Raji (cell line): Measurements from ENCODE around the gene JARID2.

Experiments used
- POLR2A ChIP-seq: IDR thresholded peaks from 2 replicates; pipeline ENCODE4 v1.6.1; 2011; ENCODE audit warnings: low read depth, low read length, control low read depth; ENCODE audit not compliant: insufficient read depth

Gene JARID2

GRCh38 chr6:15322781-15323536 is 77.1 kb downstream of the JARID2 start:
- TF ChIP-seq POLR2A = no peak

DNA sequence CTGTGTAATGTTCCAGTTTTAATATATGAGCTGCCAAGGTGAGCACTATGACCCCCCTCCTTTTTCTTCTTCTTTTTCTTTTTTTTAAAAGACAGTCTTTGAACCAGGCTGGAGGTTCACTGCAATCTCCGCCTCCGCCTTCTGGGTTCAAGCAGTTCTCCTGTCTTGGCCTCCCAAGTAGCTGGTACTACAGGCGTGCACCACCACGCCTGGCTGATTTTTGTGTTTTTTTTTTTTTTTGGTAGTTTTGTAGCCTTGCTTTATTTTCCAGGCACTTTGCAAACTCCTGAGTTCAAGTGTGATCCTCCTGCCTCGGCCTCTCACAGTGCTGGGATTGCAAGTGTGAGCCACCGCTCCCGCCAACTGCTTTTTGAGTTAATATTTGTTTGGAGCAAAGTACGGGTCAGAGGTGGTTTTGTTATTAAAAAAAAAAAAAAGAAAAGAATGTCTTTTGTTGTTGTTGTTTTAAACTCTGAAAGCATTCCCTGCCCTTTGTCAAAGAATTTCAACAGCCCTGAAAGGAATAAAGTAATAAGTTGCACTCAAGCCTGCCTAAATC is 78.6 kb downstream of the JARID2 start:
- no peak for TF ChIP-seq POLR2A

DNA sequence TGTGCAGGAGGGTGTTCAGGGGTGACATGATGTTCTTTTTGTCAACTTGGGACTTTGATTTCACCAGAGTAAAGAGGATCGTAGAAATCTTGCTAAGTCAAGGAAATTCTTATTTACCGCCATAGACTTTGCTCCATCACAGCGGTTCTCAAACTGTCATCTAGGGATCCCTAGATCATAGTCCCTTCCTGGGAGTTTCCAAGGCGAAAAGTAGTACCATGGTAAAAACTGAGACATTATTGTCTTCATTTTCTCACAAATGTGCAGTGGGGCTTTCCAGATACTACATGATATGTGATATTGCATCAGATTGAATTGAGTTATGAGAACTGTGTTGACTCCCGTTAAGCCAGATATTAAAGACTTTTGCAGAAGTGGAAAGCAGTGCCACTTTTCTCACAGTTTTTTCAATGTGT is 79.7 kb downstream of the JARID2 start:
- no peak for TF ChIP-seq POLR2A

DNA sequence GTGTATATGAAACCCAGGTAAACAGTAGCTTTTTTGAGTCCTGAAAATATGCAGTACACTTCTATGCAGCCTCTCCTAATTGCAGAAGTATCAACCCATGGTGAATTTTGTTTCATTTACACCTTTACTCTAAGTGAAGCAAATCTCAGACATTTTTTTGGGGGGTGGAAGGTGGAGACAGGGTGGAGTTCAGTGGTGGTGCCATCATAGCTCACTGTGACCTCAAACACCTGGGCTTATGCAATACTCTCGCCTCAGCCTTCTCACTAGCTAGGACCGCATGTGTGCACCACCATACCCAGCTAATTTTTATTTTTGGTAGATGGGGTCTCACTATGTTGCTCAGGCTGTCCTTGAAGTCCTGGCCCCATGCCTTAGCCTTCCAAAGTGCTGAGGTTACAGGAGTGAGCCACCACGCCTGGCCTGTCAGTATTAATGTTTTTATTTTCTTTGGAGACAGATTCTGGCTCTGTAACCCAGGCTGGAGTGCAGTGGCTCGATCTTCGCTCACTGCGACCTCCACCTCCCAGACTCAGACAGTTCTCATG is 80.3 kb downstream of the JARID2 start:
- TF ChIP-seq POLR2A = no peak

- TF ChIP-seq POLR2A = no peak
Observed at GRCh38 chr6:15327271-15327670, 81.4 kb downstream of the JARID2 start.

GRCh38 chr6:15329197-15329671 is 83.4 kb downstream of the JARID2 start:
- no peak for TF ChIP-seq POLR2A

- TF ChIP-seq POLR2A = no peak
Observed at GRCh38 chr6:15330174-15330944, 84.5 kb downstream of the JARID2 start.

GRCh38 chr6:15331143-15331542 is 85.3 kb downstream of the JARID2 start:
- no peak for TF ChIP-seq POLR2A

DNA sequence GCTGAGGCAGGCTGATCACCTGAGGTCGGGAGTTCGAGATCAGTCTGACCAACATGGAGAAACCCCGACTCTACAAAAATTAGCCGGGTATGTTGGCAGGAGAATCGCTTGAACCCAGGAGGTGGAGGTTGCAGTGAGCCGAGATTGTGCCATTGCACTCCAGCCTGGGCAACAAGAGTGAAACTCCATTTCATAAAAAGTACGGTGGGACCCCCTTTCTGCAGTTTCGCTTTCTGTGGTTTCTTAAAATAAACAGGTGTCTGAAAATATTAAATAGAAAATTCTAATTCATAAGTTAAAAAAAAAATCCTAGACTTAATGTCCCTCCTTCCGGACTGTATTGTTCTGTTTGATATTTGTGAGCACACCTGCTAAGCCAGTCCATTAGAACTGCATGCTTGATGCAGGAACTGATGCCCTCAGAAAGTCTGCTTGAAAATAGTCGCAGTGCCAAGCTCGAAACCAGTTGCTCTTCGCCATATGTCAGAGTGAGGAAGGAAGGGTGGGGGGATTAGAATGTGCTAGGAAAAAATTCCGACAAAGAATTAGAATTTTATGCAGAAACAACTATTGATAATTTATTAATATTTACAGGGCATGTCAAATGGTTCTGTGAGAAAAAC is 85.9 kb downstream of the JARID2 start:
- no peak for TF ChIP-seq POLR2A

DNA sequence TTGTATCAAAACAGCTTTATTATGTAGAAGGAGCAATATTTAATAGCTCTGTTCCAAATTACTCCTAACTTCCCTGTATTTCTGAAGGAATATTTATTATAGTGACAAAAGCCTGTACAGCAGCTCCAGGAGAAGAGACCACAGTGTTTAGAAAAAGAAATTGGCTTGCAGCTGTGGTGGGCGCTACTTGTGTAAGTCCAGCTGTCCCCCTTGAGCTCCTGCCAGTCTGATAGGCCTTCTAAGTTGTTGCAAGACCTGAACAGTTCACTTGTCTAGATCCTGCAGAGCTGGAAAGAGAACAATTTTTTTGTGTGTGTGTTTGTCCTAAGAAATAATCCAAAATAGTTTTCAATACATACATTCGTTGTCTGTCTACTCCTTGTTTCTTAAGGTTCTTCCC is 86.6 kb downstream of the JARID2 start:
- no peak for TF ChIP-seq POLR2A

- no peak for TF ChIP-seq POLR2A
Observed at GRCh38 chr6:15335385-15335784, 89.5 kb downstream of the JARID2 start.

- no peak for TF ChIP-seq POLR2A
Observed at GRCh38 chr6:15335916-15336315, 90.0 kb downstream of the JARID2 start.

GRCh38 chr6:15336900-15337560 is 91.2 kb downstream of the JARID2 start:
- TF ChIP-seq POLR2A = no peak

- no peak for TF ChIP-seq POLR2A
Observed at GRCh38 chr6:15337582-15337981, 91.7 kb downstream of the JARID2 start.

DNA sequence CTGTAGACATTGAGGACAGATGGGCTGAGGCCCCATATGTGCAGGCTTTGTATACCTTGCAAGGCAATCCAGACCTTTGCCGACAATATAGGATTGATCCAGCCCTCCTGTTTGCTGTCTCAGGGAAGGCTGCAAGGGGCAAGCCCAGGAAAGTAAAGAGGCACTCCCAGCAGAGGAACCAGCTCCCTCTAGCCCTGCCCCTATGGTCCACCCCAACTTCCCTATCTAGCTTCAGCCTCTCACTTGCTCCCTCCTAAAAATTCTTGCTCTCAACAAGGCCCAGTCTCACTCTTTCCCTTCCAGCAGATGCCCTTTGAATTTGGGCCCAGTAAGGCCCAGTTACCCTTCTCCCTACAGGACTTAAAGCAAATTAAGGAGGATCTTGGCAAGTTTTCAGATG is 92.6 kb downstream of the JARID2 start:
- no peak for TF ChIP-seq POLR2A

GRCh38 chr6:15339081-15339480 is 93.2 kb downstream of the JARID2 start:
- no peak for TF ChIP-seq POLR2A
